Neural cell (in vitro differentiated cells): ENCODE measurements around the gene HOXC5. TPM values are rescaled to one million over a fixed set of nuclear protein-coding genes. Genes with fewer than 3 reads are reported as not detected.

Source experiments
- H2AFZ ChIP-seq: fragments of 200-600, 300-800 bp; sonication (generic), shearing (Covaris generic); 2 replicates; pipeline ENCODE4 v1.6.0; 2014; ENCODE audit warnings: low read depth, mild to moderate bottlenecking, antibody characterized with exemption, low read length, moderate library complexity
- H3F3A ChIP-seq: fragments of 200-600 bp; shearing (Covaris generic); 2 replicates; pipeline ENCODE4 v1.6.1; 2016; ENCODE audit warnings: mild to moderate bottlenecking, moderate library complexity, mixed read lengths, antibody characterized with exemption, low read length; ENCODE audit not compliant: insufficient read depth, poor library complexity, severe bottlenecking
- H3K27ac ChIP-seq: fragments of 200-600, 300-800 bp; sonication (generic), shearing (Covaris generic); 2 replicates; pipeline ENCODE4 v1.5.1; 2014; ENCODE audit warnings: mild to moderate bottlenecking, low read length, moderate library complexity
- H3K27me3 ChIP-seq: fragments of 300-800, 200-600 bp; sonication (generic), shearing (Covaris generic); 2 replicates; pipeline ENCODE4 v1.6.0; 2014; ENCODE audit warnings: mild to moderate bottlenecking, low read depth, low read length, moderate library complexity; ENCODE audit not compliant: insufficient read depth
- H3K36me3 ChIP-seq: fragments of 300-800, 200-600 bp; sonication (generic), shearing (Covaris generic); 2 replicates; pipeline ENCODE4 v1.5.1; 2014; ENCODE audit warnings: mild to moderate bottlenecking, antibody characterized with exemption, low read length, moderate library complexity; ENCODE audit not compliant: insufficient read depth
- H3K4me2 ChIP-seq: fragments of 300-800, 200-600 bp; sonication (generic), shearing (Covaris generic); 2 replicates; pipeline ENCODE4 v1.6.0; 2014; ENCODE audit warnings: mild to moderate bottlenecking, low read length
- H3K4me3 ChIP-seq: fragments of 300-800, 200-600 bp; sonication (generic), shearing (Covaris generic); 2 replicates; pipeline ENCODE4 v1.5.1; 2014; ENCODE audit warnings: mild to moderate bottlenecking, low read length, moderate library complexity
- H3K79me2 ChIP-seq: fragments of 200-600 bp; shearing (Covaris generic); replicated peaks from 2 replicates; pipeline ENCODE4 v1.6.0; 2014; ENCODE audit warnings: mild to moderate bottlenecking, low read length, moderate library complexity; ENCODE audit not compliant: insufficient read depth
- H3K9ac ChIP-seq: fragments of 300-800, 200-600 bp; sonication (generic), shearing (Covaris generic); 2 replicates; pipeline ENCODE4 v1.6.1; 2016; ENCODE audit warnings: mild to moderate bottlenecking, low read length, mixed read lengths
- H3K9me2 ChIP-seq: fragments of 200-600 bp; shearing (Covaris generic); 2 replicates; pipeline ENCODE4 v1.6.1; 2016; ENCODE audit warnings: mild to moderate bottlenecking, low read length, mixed read lengths; ENCODE audit not compliant: insufficient read depth
- H3K9me3 ChIP-seq: fragments of 200-600, 300-800 bp; sonication (generic), shearing (Covaris generic); 2 replicates; pipeline ENCODE4 v1.6.1; 2016; ENCODE audit warnings: mild to moderate bottlenecking, mixed run types, low read length, moderate library complexity, mixed read lengths
- H4K20me1 ChIP-seq: fragments of 200-600 bp; shearing (Covaris generic); 2 replicates; pipeline ENCODE4 v1.6.1; 2016; ENCODE audit warnings: mild to moderate bottlenecking, mixed run types; ENCODE audit not compliant: insufficient read depth
- CTCF ChIP-seq: fragments of 450-650 bp; IDR thresholded peaks from 2 replicates; pipeline ENCODE4 v1.5.1; 2014; ENCODE audit warnings: antibody characterized with exemption, mild to moderate bottlenecking, moderate library complexity; ENCODE audit not compliant: poor library complexity, severe bottlenecking
- EP300 ChIP-seq: fragments of 450-650 bp; conservative IDR thresholded peaks from 2 replicates; pipeline ENCODE4 v1.6.1; 2014; ENCODE audit warnings: antibody characterized with exemption, mild to moderate bottlenecking, moderate library complexity; ENCODE audit not compliant: poor library complexity, severe bottlenecking
- EZH2 ChIP-seq: fragments of 200-600, 300-800 bp; shearing (Covaris generic), sonication (generic); IDR thresholded peaks from 2 replicates; pipeline ENCODE4 v1.6.1; 2014; ENCODE audit warnings: antibody characterized with exemption, low read length, borderline replicate concordance, mild to moderate bottlenecking; ENCODE audit not compliant: insufficient read depth, poor library complexity, severe bottlenecking
- MXI1 ChIP-seq: fragments of 450-650 bp; conservative IDR thresholded peaks from 2 replicates; pipeline ENCODE4 v1.6.1; 2014; ENCODE audit warnings: antibody characterized with exemption, mild to moderate bottlenecking; ENCODE audit not compliant: poor library complexity, severe bottlenecking
- POLR2AphosphoS5 ChIP-seq: IDR thresholded peaks from 2 replicates; pipeline ENCODE4 v1.6.1; 2012
- RAD21 ChIP-seq: fragments of 450-650 bp; conservative IDR thresholded peaks from 2 replicates; pipeline ENCODE4 v1.6.1; 2014; ENCODE audit warnings: antibody characterized with exemption, mild to moderate bottlenecking, moderate library complexity
- REST ChIP-seq: IDR thresholded peaks from 2 replicates; pipeline ENCODE4 v1.6.1; 2012; ENCODE audit warnings: borderline replicate concordance
- SMC3 ChIP-seq: fragments of 450-650 bp; conservative IDR thresholded peaks from 2 replicates; pipeline ENCODE4 v1.6.1; 2014; ENCODE audit warnings: antibody characterized with exemption, mild to moderate bottlenecking, moderate library complexity; ENCODE audit not compliant: poor library complexity
- TAF1 ChIP-seq: IDR thresholded peaks from 2 replicates; pipeline ENCODE4 v1.6.1; 2012; ENCODE audit warnings: low read depth
- polyA plus RNA-seq: library from polyadenylated mRNA; depleted of rRNA; stranded (reverse); fragments of >200 nt; gene quantifications from 2 replicates; pipeline ENCODE4 v1.2.3, GENCODE V29; 2014

Gene HOXC5
- polyA plus RNA-seq, 1 donor from 2014 or later: not detected

DNA sequence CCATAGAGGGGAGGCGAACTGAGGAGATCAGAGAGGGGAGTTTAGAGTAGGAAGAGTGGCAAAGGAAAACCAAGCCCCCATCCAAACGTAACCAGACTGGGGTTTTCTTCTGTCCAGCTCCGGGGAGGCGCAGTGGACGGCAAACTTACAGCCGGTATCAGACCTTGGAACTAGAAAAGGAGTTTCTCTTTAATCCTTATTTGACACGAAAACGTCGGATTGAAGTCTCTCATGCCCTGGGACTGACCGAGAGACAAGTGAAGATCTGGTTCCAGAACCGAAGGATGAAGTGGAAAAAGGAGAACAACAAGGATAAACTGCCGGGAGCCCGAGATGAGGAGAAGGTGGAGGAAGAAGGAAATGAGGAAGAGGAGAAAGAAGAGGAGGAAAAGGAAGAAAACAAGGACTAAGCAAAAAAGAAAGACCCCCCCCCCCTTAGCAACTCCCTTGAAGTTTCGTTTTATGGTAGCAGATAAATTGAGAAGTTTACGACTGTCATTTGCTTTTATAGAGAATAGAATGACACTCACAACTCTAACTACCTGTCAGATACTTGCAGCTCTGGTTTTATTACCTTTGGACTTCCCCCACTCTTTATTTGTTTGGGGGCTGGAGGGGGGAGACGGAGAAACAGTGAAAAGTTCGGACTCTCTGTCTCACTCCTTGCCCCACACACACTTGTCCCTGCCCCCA lies 21.7 kb upstream of the HOXC5 start:
- H3K36me3 ChIP-seq: no peaks in the 10 kb centered on the region
- no peak overlapping the region for H2AFZ ChIP-seq
- H3K9me2 ChIP-seq: no peaks in the 10 kb centered on the region
- H3K79me2 ChIP-seq: no peaks in the 10 kb centered on the region
- H3K9ac ChIP-seq: no peak overlapping the region
- no peaks in the 10 kb centered on the region for H3K9me3 ChIP-seq
- H3K4me3 ChIP-seq: no peak overlapping the region
- no peak overlapping the region for H3K4me2 ChIP-seq
- H3K27ac ChIP-seq: no peak overlapping the region
- TF ChIP-seq EP300 (no peak), MXI1 (no peak), CTCF (no peak), SMC3 (no peak), RAD21 (no peak), EZH2 (no peak), REST (no peak), POLR2AphosphoS5 (no peak), TAF1 (no peak)
- no peaks in the 10 kb centered on the region for H3F3A ChIP-seq
- peaks cover 99% of the 10 kb centered on the region for H3K27me3 ChIP-seq
- H4K20me1 ChIP-seq: no peaks in the 10 kb centered on the region

DNA sequence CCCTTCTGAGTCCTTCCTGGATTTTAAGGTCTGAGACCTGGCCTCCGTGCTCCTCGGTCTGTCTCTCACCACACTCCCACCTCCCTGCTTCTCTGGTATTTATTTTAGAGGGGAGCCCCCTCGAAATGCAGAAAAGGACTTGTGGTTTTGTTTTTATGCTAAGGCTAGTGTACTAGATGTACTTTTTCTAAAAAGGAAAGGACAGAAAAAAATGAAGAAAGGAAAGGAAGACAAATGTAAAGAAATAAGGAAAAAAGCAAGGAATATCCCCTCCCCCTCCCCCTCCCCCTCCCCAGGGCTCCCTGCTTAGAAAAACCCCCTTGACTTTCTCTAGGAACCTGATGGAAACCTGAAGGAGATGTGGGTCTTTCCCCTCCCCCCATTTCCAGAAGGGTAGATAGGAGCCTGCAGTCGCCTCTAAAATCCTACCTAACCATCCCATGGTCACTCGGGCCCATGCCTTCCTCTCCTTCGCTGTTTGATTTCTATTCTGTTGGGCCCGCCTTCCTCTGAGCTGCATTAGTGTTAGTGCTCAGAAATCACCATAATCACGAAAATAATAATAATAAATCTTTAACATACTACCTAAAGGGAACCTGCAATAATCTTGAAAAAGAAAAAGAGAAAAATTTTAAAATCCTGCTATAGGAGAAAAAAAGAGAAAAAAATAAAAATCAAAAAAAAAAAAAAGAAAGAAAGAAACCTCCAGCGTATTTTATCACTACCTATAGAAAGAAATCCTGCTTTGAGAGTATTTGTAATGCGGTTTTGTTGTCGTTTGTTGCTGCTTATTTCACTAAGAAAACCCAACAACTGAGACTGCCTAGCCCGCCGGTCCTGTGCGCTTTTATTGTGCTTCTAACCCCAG lies 21.0 kb upstream of the HOXC5 start:
- Histone ChIP-seq H3K9me3 (no peaks in the 10 kb centered on the region), H3K36me3 (no peaks in the 10 kb centered on the region), H4K20me1 (no peaks in the 10 kb centered on the region), H3K79me2 (no peaks in the 10 kb centered on the region), H3K27ac (no peak overlapping the region), H3K27me3 (peaks cover 98% of the 10 kb centered on the region), H3K4me2 (no peak overlapping the region), H3K4me3 (no peak overlapping the region), H3K9ac (no peak overlapping the region), H2AFZ (no peak overlapping the region), H3F3A (no peaks in the 10 kb centered on the region), H3K9me2 (no peaks in the 10 kb centered on the region)
- no peak for TF ChIP-seq REST
- no peak for TF ChIP-seq EZH2
